HG02610 (cell line): Measurements from ENCODE around the gene F7.
"Not testable (repeated sequence)": the region's sequence is repeated elsewhere in the genome, so short reads cannot be mapped to it uniquely, and the experiment has no call there.

Source experiments
- ATAC-seq: cut with Tn5 transposase; IDR thresholded peaks from one replicate; pipeline ENCODE4 v1.9.1; 2021; ENCODE audit warnings: mild to moderate bottlenecking, moderate library complexity; ENCODE audit not compliant: unreplicated experiment

The F7 gene

DNA sequence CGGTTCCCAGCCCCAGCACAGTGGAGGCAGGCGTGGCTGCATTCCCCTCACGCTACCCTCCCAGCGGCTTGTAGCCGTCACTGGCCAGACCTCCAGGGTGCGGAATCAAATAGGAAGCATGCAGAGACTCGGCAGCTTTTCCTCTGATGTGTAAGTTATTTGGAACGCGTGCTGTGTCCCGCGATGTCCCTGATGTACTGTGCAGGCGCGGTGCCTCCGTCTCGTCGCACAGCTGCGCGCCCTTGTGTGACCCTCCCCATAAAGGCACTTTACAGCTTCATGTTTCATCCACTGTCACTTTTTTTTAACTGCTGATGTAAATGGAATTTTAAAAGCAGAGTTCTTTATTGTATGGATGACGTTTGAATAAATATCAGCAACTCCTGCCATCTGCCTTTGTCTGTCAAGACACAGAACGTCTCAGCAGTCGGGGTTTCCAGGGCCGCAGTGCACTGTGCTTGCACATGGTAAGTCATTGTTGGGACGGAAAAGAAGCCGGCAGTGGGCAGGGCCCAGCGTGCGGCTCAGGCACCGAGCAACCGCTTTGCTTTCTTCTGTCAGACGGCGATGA, 7.3 kb upstream of the F7 start:
- no peak for ATAC-seq

GRCh38 chr13:113099142-113099541, 6.4 kb upstream of the F7 start:
- ATAC-seq = no peak

GRCh38 chr13:113102302-113102701, 3.3 kb upstream of the F7 start:
- not testable (repeated sequence) for ATAC-seq

- no peak for ATAC-seq
Observed at GRCh38 chr13:113102727-113103126, 2.9 kb upstream of the F7 start.

DNA sequence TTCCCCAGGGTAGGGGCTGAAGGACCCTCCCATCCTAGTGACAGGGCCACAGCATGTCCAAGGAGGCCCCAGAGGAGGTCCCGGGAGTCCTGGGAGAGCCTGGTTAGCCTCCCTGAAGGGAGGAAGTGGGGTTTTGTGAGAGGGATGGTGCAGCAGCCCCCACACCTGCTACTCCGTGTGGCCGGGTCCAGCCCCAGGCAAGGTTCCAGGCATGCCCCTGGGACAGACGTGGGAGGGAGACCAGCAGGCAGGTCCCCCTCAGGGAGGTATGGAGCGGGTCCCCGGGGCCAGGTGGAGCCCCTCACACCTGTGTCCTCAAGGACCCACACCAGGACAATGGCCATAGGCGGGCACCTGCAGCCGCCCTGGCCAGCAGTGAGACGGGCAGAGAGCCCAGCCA, 1.9 kb upstream of the F7 start:
- ATAC-seq = no peak

- no peak for ATAC-seq
Observed at GRCh38 chr13:113105921-113106452, 396 bp downstream of the F7 start.

DNA sequence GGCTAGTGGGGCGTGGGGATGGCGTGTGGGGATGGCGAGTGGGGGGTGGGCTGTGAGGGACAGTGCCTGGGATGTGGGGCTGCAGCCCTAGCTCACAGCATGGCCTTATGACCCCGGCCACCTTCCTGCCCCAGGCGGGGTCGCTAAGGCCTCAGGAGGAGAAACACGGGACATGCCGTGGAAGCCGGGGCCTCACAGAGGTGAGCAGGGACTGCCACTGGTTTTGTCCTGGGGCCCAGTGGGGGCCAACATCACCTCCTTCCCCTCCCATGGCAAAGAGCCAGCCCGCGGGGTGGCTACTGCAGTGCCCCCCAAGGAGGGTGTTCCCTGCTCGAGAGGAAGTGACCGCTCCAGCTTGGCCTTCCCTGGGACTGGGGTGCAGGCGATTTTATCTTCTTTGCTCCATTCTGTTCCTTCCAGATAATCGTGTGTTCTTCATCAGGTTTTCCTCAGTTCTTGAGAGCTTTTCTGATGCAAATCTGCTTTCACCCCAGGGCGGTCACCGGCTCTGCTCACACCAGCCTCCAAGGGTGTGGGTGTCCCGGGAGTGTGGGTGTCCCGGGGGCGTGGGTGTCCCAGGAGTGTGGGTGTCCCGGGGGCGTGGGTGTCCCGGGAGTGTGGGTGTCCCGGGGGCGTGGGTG, 1.2 kb downstream of the F7 start:
- ATAC-seq = no peak

DNA sequence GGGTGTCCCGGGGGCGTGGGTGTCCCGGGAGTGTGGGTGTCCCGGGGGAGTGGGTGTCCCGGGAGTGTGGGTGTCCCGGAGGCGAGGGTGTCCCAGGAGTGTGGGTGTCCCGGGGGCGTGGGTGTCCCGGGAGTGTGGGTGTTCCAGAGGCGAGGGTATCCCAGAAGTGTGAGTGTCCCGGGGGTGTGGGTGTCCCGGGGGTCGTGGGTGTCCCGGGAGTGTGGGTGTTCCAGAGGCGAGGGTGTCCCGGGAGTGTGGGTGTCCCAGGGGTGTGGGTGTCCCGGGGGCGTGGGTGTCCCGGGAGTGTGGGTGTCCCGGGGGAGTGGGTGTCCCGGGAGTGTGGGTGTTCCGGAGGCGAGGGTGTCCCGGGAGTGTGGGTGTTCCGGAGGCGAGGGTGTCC, 2.9 kb downstream of the F7 start:
- ATAC-seq = not testable (repeated sequence)

DNA sequence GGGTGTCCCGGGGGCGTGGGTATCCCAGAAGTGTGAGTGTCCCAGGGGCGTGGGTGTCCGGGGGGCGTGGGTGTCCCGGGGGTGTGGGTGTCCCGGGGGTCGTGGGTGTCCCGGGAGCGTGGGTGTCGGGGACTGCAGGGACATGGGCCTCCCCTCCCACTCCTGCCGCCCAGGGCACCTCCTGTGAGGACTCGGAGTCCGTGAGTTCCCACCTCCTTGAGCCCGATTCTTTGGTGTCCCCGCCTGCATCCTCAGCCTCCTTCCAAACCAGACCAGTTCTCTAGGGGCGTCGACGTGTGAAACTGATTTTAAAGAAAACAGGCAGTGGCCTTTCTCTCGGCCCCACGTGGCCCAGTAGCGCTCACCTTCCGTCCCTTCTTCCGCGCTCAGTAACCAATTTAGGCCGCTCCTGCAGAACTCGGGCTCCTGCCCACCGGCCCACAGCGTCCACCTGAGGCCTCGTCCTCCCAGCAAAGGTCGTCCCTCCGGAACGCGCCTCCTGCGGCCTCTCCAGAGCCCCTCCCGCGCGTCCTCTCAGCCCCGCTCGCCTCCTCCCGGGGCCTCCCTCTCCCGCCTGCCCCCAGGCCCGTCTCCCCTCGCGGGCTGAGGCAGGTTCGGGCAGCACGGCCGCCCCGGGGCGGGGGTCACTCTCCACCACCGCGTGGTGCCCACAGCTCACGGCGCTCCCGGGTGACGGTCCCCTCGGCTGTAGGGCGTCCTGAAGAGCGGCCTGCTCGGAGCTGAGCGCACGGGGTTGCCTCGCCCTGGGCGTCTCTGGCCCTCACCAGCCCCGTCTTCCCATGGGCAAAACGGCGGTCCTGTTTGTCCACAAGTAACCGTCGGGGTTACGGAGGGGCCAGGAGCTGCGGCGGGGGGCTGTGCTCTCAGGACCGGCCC, 3.8 kb downstream of the F7 start:
- no peak for ATAC-seq

DNA sequence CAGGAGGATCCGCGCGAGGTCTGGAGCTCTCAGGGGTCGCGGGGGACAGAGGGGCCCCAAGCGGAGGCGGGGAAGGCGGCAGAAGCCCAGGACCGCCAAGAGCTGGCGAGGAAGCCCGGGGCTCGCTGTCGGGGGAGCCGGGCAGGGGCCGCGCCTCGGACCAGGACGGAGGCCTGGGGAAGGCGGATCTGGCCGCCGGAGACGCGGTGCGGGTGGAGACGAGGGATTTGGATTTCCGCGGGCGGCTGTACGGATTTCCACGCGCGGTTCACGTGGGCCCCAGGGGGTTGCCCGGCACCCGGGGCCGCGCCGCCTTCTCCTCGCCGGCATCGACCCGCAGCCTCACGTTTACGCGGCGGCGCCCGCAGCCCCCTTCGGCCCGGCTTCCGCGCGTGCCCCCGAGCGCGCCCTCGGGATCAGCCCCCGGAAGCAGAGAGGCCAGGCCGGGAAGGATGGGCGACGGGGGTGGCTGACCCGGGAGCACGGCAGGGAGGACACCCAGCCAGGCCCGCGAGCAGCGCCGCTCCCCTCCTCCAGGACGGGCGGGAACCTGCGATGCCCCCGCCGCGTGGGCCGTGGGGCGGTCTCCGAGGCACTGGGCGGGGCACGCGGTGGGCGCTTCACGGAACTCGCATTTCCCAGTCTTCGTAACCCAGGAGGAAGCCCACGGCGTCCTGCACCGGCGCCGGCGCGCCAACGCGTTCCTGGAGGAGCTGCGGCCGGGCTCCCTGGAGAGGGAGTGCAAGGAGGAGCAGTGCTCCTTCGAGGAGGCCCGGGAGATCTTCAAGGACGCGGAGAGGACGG, 4.7 kb downstream of the F7 start:
- ATAC-seq = no peak

GRCh38 chr13:113110852-113111315, 5.3 kb downstream of the F7 start:
- ATAC-seq = no peak

DNA sequence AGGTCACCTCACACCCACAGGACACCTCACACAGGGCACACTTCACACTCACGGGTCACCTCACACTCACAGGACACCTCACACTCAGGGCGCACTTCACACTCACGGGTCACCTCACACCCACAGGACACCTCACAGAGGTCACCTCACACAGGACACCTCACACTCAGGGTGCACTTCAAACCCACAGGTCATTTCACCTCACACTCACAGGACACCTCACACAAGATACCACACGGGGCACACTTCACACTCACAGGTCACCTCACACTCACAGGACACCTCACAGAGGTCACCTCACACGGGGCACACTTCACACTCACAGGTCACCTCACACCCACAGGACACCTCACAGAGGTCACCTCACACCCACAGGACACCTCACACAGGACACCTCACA, 6.2 kb downstream of the F7 start:
- not testable (repeated sequence) for ATAC-seq

- not testable (repeated sequence) for ATAC-seq
Observed at GRCh38 chr13:113112475-113112874, 6.9 kb downstream of the F7 start.

- ATAC-seq = no peak
Observed at GRCh38 chr13:113112893-113113845, 7.6 kb downstream of the F7 start.

DNA sequence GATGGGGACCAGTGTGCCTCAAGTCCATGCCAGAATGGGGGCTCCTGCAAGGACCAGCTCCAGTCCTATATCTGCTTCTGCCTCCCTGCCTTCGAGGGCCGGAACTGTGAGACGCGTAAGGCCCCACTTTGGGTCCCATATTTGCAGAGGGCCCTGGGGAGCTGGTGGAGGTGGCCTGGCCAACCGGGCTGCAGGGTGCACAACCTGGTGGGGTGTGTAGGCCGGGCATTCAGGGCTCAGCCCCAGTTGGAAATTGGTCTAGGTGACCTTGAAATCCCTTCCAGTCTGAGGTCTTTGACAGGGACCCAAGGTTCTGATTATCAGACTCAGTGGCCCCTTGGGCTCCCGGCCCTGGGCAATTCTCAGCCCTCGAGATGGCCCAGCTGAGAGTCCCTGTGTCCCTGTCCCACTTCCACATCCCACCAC, 8.3 kb downstream of the F7 start:
- no peak for ATAC-seq

DNA sequence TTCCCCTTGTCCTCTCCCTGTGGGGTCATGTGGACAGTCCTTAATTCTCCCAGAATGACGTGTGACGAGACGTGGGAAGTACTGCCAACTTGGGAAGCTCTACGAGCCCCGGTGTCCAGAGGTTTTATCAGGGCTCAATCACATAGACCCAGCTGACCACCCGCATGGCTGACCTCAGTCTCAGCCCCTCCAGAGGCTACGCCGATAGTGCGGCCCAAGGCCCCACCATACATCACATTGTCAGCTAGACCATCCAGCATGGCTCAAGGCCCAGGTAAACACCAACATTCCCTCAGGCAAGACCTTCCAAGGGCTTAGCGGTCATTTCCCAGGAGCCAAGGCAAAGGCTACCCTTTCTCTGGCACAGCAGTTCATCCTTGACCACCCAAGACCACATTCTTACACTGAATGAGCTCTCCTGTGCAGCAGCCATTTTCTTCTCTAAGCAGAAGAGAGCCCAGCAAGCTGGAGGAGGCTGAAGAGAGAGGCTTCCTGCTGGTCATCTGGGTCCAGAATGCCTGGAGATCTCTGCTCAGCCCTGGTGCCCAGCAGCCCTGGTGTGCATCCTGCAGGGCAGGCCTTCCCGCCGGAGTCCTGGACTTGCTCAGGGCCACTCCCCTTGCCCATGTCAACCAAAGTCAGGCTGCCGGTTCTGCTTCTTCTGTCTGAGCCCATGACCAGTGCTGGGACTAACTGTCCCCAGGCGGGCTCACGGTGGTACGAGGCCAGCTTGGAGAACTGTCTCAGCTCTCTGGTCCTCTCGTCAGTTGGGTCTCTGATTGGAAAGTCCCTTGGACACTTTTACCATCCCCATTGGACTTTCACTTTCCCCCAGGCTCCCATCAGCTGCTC, 9.1 kb downstream of the F7 start:
- ATAC-seq = no peak

- no peak for ATAC-seq
Observed at GRCh38 chr13:113115363-113116205, 10.0 kb downstream of the F7 start.
